ENCODE measurements around the gene CLASRP.

Gene CLASRP

DNA sequence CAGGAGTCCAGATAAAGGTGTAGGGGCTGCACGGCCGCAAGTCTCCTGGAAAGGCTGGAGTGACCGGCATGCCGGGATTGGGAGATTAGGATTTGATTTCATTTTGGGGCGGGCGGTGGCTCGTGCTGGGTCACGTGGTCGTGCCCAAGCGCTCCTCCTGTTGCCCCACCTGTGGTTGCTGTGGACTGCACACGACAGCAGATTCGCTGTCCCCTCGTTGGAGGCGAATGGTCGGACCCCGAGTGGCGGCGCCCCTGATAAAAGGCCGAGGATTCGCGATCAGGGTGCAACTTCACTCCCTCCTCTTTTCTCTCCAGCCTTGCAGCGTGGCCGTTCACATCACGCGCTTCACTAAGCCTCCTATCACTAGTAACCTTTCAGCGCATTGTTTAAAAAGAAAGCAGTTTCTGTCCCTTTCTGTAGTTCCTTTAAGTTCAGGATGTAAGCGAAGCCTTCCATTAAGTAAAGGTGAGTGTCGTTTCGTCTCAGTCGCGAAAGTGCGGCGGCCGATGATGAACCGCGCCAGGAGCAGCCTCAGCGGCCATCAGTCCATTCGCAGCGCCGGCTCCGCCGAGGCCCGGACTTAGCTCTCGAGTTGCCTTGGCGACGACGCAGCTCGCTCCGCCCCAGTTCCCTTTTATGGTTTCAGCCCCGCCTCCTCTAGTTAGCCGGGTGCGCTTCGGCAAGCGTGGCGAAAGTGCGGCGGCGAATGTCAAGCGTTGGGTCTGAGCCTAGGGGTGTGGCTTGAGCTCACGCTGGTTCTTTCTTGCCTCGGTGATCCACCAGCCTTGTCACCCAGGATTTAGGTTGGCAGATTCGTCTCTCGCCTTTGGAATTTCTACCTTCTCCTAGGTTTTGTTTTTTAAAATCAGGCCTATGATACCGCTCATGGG lies 52.4 kb downstream of the CLASRP start:
- peaks cover 27 to 32% of the 10 kb centered on the region in 2 experiments for H3K4me1 ChIP-seq (ENCODE audit: control insufficient read depth in 1 of 2, insufficient read depth in 1 of 2, low read depth in 1 of 2, low read length in 1 of 2)
- H3K9me3 ChIP-seq: no peaks in the 10 kb centered on the region
- TF ChIP-seq, protein P1, sequence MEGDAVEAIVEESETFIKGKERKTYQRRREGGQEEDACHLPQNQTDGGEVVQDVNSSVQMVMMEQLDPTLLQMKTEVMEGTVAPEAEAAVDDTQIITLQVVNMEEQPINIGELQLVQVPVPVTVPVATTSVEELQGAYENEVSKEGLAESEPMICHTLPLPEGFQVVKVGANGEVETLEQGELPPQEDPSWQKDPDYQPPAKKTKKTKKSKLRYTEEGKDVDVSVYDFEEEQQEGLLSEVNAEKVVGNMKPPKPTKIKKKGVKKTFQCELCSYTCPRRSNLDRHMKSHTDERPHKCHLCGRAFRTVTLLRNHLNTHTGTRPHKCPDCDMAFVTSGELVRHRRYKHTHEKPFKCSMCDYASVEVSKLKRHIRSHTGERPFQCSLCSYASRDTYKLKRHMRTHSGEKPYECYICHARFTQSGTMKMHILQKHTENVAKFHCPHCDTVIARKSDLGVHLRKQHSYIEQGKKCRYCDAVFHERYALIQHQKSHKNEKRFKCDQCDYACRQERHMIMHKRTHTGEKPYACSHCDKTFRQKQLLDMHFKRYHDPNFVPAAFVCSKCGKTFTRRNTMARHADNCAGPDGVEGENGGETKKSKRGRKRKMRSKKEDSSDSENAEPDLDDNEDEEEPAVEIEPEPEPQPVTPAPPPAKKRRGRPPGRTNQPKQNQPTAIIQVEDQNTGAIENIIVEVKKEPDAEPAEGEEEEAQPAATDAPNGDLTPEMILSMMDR (IDR thresholded peaks at IDR 0.05): peak; percentile 35
- H3K4me3 ChIP-seq (ENCODE audit: low read depth in 1 of 2, low read length in 1 of 2): peak overlapping the region; percentile 96 to 99
- peak overlapping the region; percentile 93 for H3K27ac ChIP-seq
- H3K27me3 ChIP-seq: no peaks in the 10 kb centered on the region
- H3K36me3 ChIP-seq: peaks cover 13% of the 10 kb centered on the region

- TF ChIP-seq, protein P1 (IDR thresholded peaks at IDR 0.05): peak; percentile 67
- peak within 1 kb of the TSS; percentile 93 for H3K27ac ChIP-seq
- H3K4me3 ChIP-seq (ENCODE audit: low read depth in 1 of 2, low read length in 1 of 2): peak within 1 kb of the TSS; percentile 96 to 99
- H3K36me3 ChIP-seq: peaks cover 13% of the 10 kb centered on the region
- H3K4me1 ChIP-seq (ENCODE audit: control insufficient read depth in 1 of 2, insufficient read depth in 1 of 2, low read depth in 1 of 2, low read length in 1 of 2): peaks cover 27 to 32% of the 10 kb centered on the region in 2 experiments
- H3K9me3 ChIP-seq: no peaks in the 10 kb centered on the region
- H3K27me3 ChIP-seq: no peaks in the 10 kb centered on the region
These were observed 54.2 kb downstream of the CLASRP start, which contains the start of gene PPP1R37 for GRCh38 chr19:45092747-45093678. TSS of gene PPP1R37 (plus strand) at chr19:45093179. CDS start at chr19:45093326, 147 bp downstream.

GRCh38 chr19:45094137-45094536 lies 55.3 kb downstream of the CLASRP start:
- Histone ChIP-seq H3K9me3 (no peaks in the 10 kb centered on the region), H3K27ac (no peak overlapping the region), H3K4me3 (ENCODE audit: low read depth in 1 of 2, low read length in 1 of 2) (peak overlapping the region; percentile 96 to 99), H3K36me3 (peaks cover 13% of the 10 kb centered on the region), H3K27me3 (no peaks in the 10 kb centered on the region), H3K4me1 (ENCODE audit: control insufficient read depth in 1 of 2, insufficient read depth in 1 of 2, low read depth in 1 of 2, low read length in 1 of 2) (peaks cover 27 to 32% of the 10 kb centered on the region in 2 experiments)
- TF ChIP-seq, protein P1 (IDR thresholded peaks at IDR 0.05): no peak

DNA sequence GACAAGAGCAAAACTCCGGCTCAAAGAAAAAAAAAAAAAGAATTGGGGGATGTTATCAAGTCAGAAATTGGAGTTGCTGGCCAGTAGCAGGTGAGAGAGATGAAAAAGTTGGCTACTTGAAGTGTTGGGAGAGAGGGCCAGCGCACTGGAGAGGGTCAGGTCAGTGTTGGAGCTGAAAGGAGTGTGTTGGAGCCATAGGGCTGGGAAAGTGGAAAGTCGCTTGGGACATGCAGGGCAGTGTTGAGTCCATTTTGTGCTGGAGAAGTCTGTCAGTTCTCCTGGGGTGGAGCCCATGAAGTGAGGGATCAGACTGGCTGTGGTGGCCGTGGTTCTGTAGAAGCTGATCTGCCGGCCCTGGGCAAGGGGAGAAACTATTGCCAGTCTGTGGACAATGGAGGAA lies 55.9 kb downstream of the CLASRP start:
- TF ChIP-seq, protein P1 (IDR thresholded peaks at IDR 0.05): no peak
- Histone ChIP-seq H3K27me3 (no peaks in the 10 kb centered on the region), H3K4me1 (ENCODE audit: control insufficient read depth in 1 of 2, insufficient read depth in 1 of 2, low read depth in 1 of 2, low read length in 1 of 2) (peaks cover 27 to 32% of the 10 kb centered on the region in 2 experiments), H3K9me3 (no peaks in the 10 kb centered on the region), H3K27ac (no peak overlapping the region), H3K4me3 (ENCODE audit: low read depth in 1 of 2, low read length in 1 of 2) (no peak overlapping the region), H3K36me3 (peaks cover 13% of the 10 kb centered on the region)
